Caco-2 (cell line): ENCODE data around the gene FAM170B. TPM values are rescaled to one million over a fixed set of nuclear protein-coding genes. Genes with fewer than 3 reads are reported as not detected.

Experiments
- BruUV-seq: library from RNA; stranded (reverse); fragments of 400-500 nt; replicated peaks from 2 replicates; lab custom pipeline; 2021; lab: Mats Ljungman, UMichigan
- CTCF ChIA-PET: fragments of 300-600 bp; sonication (Branson Sonifier 250); formaldehyde crosslinking; loops from one replicate; lab custom pipeline; 2022; ENCODE audit warnings: antibody characterized with exemption; lab: Charles Lee
- POLR2A ChIA-PET: fragments of 300-600 bp; sonication (Branson Sonifier 250); formaldehyde crosslinking; loops from one replicate; lab custom pipeline; 2022; ENCODE audit warnings: antibody characterized with exemption; lab: Charles Lee
- DNase-seq, 2 experiments: peaks; one replicate each; pipeline versions ENCODE4 v3.0.0 to v3.0.0-alpha.2; 2020 to 2022
- H3K27me3 ChIP-seq: replicated peaks from 2 replicates; pipeline ENCODE4 v1.6.0; 2011; ENCODE audit warnings: low read length; ENCODE audit not compliant: control insufficient read depth, insufficient read depth
- H3K36me3 ChIP-seq: 2 replicates; pipeline ENCODE4 v1.5.1; 2011; ENCODE audit warnings: low read length; ENCODE audit not compliant: control insufficient read depth, insufficient read depth
- H3K4me1 ChIP-seq: fragments of 250-450 bp; sonication (Bioruptor Pico); 2 replicates; pipeline ENCODE4 v1.5.1; 2020; ENCODE audit warnings: mild to moderate bottlenecking
- H3K4me3 ChIP-seq: 2 replicates; pipeline ENCODE4 v1.5.1; 2011; ENCODE audit warnings: low read depth, mild to moderate bottlenecking, control low read depth, low read length
- H3K9me3 ChIP-seq: fragments of 250-450 bp; sonication (Bioruptor Pico); 2 replicates; pipeline ENCODE4 v1.5.1; 2020; ENCODE audit warnings: mild to moderate bottlenecking, moderate library complexity
- H3K27ac Mint-ChIP-seq: one replicate; pipeline ENCODE4 v1.8.0; 2022; ENCODE audit warnings: mixed read lengths; ENCODE audit not compliant: unreplicated experiment
- H3K27me3 Mint-ChIP-seq: one replicate; pipeline ENCODE4 v1.8.0; 2022; ENCODE audit warnings: mixed read lengths; ENCODE audit not compliant: insufficient read depth, unreplicated experiment
- H3K36me3 Mint-ChIP-seq: one replicate; pipeline ENCODE4 v1.8.0; 2022; ENCODE audit warnings: mild to moderate bottlenecking, mixed read lengths; ENCODE audit not compliant: insufficient read depth, unreplicated experiment
- H3K4me1 Mint-ChIP-seq: one replicate; pipeline ENCODE4 v1.8.0; 2022; ENCODE audit warnings: low read depth, mixed read lengths; ENCODE audit not compliant: unreplicated experiment
- H3K4me3 Mint-ChIP-seq: one replicate; pipeline ENCODE4 v1.8.0; 2022; ENCODE audit warnings: mild to moderate bottlenecking, moderate library complexity, mixed read lengths; ENCODE audit not compliant: unreplicated experiment
- H3K9me3 Mint-ChIP-seq: one replicate; pipeline ENCODE4 v1.8.0; 2022; ENCODE audit warnings: mixed read lengths; ENCODE audit not compliant: unreplicated experiment
- CTCF ChIP-seq, 2 experiments: fragments of 200-600 bp in 1 of 2; IDR thresholded peaks; 1 replicate in 1 of 2; 2 replicates in 1 of 2; pipeline versions ENCODE4 v1.5.1 to v1.8.0; 2011 to 2022; ENCODE audit warnings: antibody characterized with exemption in 1 of 2, control low read depth in 1 of 2, inconsistent platforms in 1 of 2, low read depth in 1 of 2, low read length in 1 of 2, mild to moderate bottlenecking in 1 of 2, moderate library complexity in 1 of 2; ENCODE audit not compliant: insufficient read depth in 1 of 2, severe bottlenecking in 1 of 2, unreplicated experiment in 1 of 2
- intact Hi-C: fragments of 100-400 bp; cut with micrococcal nuclease; formaldehyde crosslinking; loops from one replicate; pipeline ENCODE4 v1.10.0; 2022; ENCODE audit not compliant: unreplicated experiment
- total RNA-seq: library from RNA; stranded (reverse); gene quantifications from 2 replicates; pipeline ENCODE4 v1.2.3, GENCODE V29; 2022

FAM170B gene
- total RNA-seq, 1 experiment from 2014 or later: not detected

- H3K4me1 Mint-ChIP-seq: peaks cover 4% of the 10 kb centered on the region
- no peak overlapping the region for H3K4me3 Mint-ChIP-seq
- no peak overlapping the region for H3K27ac Mint-ChIP-seq
- no peak for DNase-seq
- H3K27me3 Mint-ChIP-seq: peaks cover 21% of the 10 kb centered on the region
- no peaks in the 10 kb centered on the region for H3K9me3 ChIP-seq
- BruUV-seq: no TSS peak
- ChIA-PET POLR2A (no interaction called here), CTCF (no interaction called here)
- no peak for TF ChIP-seq CTCF (IDR thresholded peaks at IDR 0.05; ENCODE audit: insufficient read depth in 1 of 2, low read depth in 1 of 2, low read length in 1 of 2, severe bottlenecking in 1 of 2, unreplicated experiment in 1 of 2)
- H3K9me3 Mint-ChIP-seq: no peaks in the 10 kb centered on the region
- no peaks in the 10 kb centered on the region for H3K36me3 ChIP-seq
- H3K4me3 ChIP-seq: no peak overlapping the region
- intact Hi-C loops: no loop called here
- no peaks in the 10 kb centered on the region for H3K36me3 Mint-ChIP-seq
- no peaks in the 10 kb centered on the region for H3K27me3 ChIP-seq
- peaks cover 8% of the 10 kb centered on the region for H3K4me1 ChIP-seq
These were observed 46.0 kb upstream of the FAM170B start for GRCh38 chr10:49179699-49180443.

- H3K4me3 ChIP-seq: no peak overlapping the region
- Mint-ChIP-seq H3K36me3 (no peaks in the 10 kb centered on the region), H3K27ac (no peak overlapping the region), H3K4me3 (no peak overlapping the region), H3K9me3 (no peaks in the 10 kb centered on the region), H3K27me3 (peaks cover 14% of the 10 kb centered on the region), H3K4me1 (peaks cover 10% of the 10 kb centered on the region)
- POLR2A ChIA-PET: no interaction called here
- intact Hi-C loops: no loop called here
- H3K27me3 ChIP-seq: no peaks in the 10 kb centered on the region
- no peak for DNase-seq
- H3K9me3 ChIP-seq: no peaks in the 10 kb centered on the region
- H3K36me3 ChIP-seq: no peaks in the 10 kb centered on the region
- no peak for TF ChIP-seq CTCF (IDR thresholded peaks at IDR 0.05; ENCODE audit: insufficient read depth in 1 of 2, low read depth in 1 of 2, low read length in 1 of 2, severe bottlenecking in 1 of 2, unreplicated experiment in 1 of 2)
- peaks cover 13% of the 10 kb centered on the region for H3K4me1 ChIP-seq
- no TSS peak for BruUV-seq
- CTCF ChIA-PET: no interaction called here
These were observed 45.0 kb upstream of the FAM170B start for GRCh38 chr10:49178489-49179471.
